ENCODE measurements around the gene CFHR2. TPM values are rescaled to one million over a fixed set of nuclear protein-coding genes. Genes with fewer than 3 reads are reported as not detected.
"Not testable (repeated sequence)": the region's sequence is repeated elsewhere in the genome, so short reads cannot be mapped to it uniquely, and the experiment has no call there.

CFHR2 gene
- not detected for total RNA-seq
- 0 reads per million in 2 donors for total RNA-seq

- not testable (repeated sequence) for H3K27me3 Mint-ChIP-seq; ATAC-seq; DNase-seq; H3K36me3 Mint-ChIP-seq (ENCODE audit: low read depth); H3K27ac Mint-ChIP-seq; H3K9me3 ChIP-seq (ENCODE audit: control insufficient read depth, low read length, poor library complexity, severe bottlenecking); H3K4me3 Mint-ChIP-seq; H3K4me1 Mint-ChIP-seq
Measured at GRCh38 chr1:196943568-196943967, at the start of gene CFHR2. TSS of gene CFHR2 (plus strand) at chr1:196943738. CDS start at chr1:196943881, 143 bp downstream.

GRCh38 chr1:196896355-196896754 lies 47.2 kb upstream of the CFHR2 start:
- H3K9me3 ChIP-seq (ENCODE audit: control insufficient read depth, low read length, poor library complexity, severe bottlenecking), result no peaks in the 10 kb centered on the region
- Mint-ChIP-seq H3K27ac (no peak overlapping the region), H3K4me3 (no peak overlapping the region), H3K36me3 (ENCODE audit: low read depth) (no peaks in the 10 kb centered on the region), H3K4me1 (no peaks in the 10 kb centered on the region), H3K27me3 (peaks cover 53% of the 10 kb centered on the region)
- ATAC-seq, result no peak
- no peak for DNase-seq

GRCh38 chr1:196897158-196897828 lies 46.2 kb upstream of the CFHR2 start:
- H3K9me3 ChIP-seq (ENCODE audit: control insufficient read depth, low read length, poor library complexity, severe bottlenecking), result no peaks in the 10 kb centered on the region
- ATAC-seq (no peak), DNase-seq (no peak)
- peaks cover 49% of the 10 kb centered on the region for H3K27me3 Mint-ChIP-seq
- H3K4me1 Mint-ChIP-seq, result no peaks in the 10 kb centered on the region
- no peaks in the 10 kb centered on the region for H3K36me3 Mint-ChIP-seq (ENCODE audit: low read depth)
- no peak overlapping the region for H3K27ac Mint-ChIP-seq
- no peak overlapping the region for H3K4me3 Mint-ChIP-seq

GRCh38 chr1:196902344-196902743 lies 41.2 kb upstream of the CFHR2 start:
- no peaks in the 10 kb centered on the region for H3K9me3 ChIP-seq (ENCODE audit: control insufficient read depth, low read length, poor library complexity, severe bottlenecking)
- Mint-ChIP-seq H3K4me1 (no peaks in the 10 kb centered on the region), H3K36me3 (ENCODE audit: low read depth) (no peaks in the 10 kb centered on the region), H3K4me3 (no peak overlapping the region), H3K27me3 (peaks cover 24% of the 10 kb centered on the region), H3K27ac (no peak overlapping the region)
- no peak for ATAC-seq
- DNase-seq, result no peak

GRCh38 chr1:196910215-196910614 lies 33.3 kb upstream of the CFHR2 start:
- ATAC-seq, result no peak
- no peak for DNase-seq
- Mint-ChIP-seq H3K27ac (no peak overlapping the region), H3K27me3 (no peaks in the 10 kb centered on the region), H3K36me3 (ENCODE audit: low read depth) (no peaks in the 10 kb centered on the region), H3K4me1 (no peaks in the 10 kb centered on the region), H3K4me3 (no peak overlapping the region)
- H3K9me3 ChIP-seq (ENCODE audit: control insufficient read depth, low read length, poor library complexity, severe bottlenecking), result no peaks in the 10 kb centered on the region

GRCh38 chr1:196912283-196912682 lies 31.3 kb upstream of the CFHR2 start:
- not testable (repeated sequence) for H3K27ac Mint-ChIP-seq; H3K4me3 Mint-ChIP-seq; H3K4me1 Mint-ChIP-seq; H3K9me3 ChIP-seq (ENCODE audit: control insufficient read depth, low read length, poor library complexity, severe bottlenecking); H3K27me3 Mint-ChIP-seq; DNase-seq; ATAC-seq; H3K36me3 Mint-ChIP-seq (ENCODE audit: low read depth)

GRCh38 chr1:196926839-196927238 lies 16.7 kb upstream of the CFHR2 start:
- H3K9me3 ChIP-seq (ENCODE audit: control insufficient read depth, low read length, poor library complexity, severe bottlenecking); H3K36me3 Mint-ChIP-seq (ENCODE audit: low read depth); H3K27ac Mint-ChIP-seq; DNase-seq; H3K27me3 Mint-ChIP-seq; H3K4me3 Mint-ChIP-seq; ATAC-seq; H3K4me1 Mint-ChIP-seq: not testable (repeated sequence)

- H3K36me3 Mint-ChIP-seq (ENCODE audit: low read depth); H3K9me3 ChIP-seq (ENCODE audit: control insufficient read depth, low read length, poor library complexity, severe bottlenecking); H3K4me3 Mint-ChIP-seq; H3K27me3 Mint-ChIP-seq; ATAC-seq; H3K4me1 Mint-ChIP-seq; DNase-seq; H3K27ac Mint-ChIP-seq: not testable (repeated sequence)
Measured at GRCh38 chr1:196932853-196933252, 10.7 kb upstream of the CFHR2 start.

- no peak overlapping the region for H3K27ac Mint-ChIP-seq
- no peak overlapping the region for H3K4me3 Mint-ChIP-seq
- H3K27me3 Mint-ChIP-seq, result no peaks in the 10 kb centered on the region
- H3K9me3 ChIP-seq (ENCODE audit: control insufficient read depth, low read length, poor library complexity, severe bottlenecking), result no peaks in the 10 kb centered on the region
- DNase-seq, result no peak
- ATAC-seq, result no peak
- no peaks in the 10 kb centered on the region for H3K4me1 Mint-ChIP-seq
- no peaks in the 10 kb centered on the region for H3K36me3 Mint-ChIP-seq (ENCODE audit: low read depth)
Measured at GRCh38 chr1:196933531-196934189, 9.9 kb upstream of the CFHR2 start.

- ATAC-seq, result not testable (repeated sequence)
Measured at GRCh38 chr1:196941474-196941873, 2.1 kb upstream of the CFHR2 start.

GRCh38 chr1:196951711-196952394 lies 8.3 kb downstream of the CFHR2 start:
- Mint-ChIP-seq H3K36me3 (ENCODE audit: low read depth) (no peaks in the 10 kb centered on the region), H3K4me3 (no peak overlapping the region), H3K27me3 (peaks cover 9% of the 10 kb centered on the region), H3K4me1 (no peaks in the 10 kb centered on the region), H3K27ac (no peak overlapping the region)
- H3K9me3 ChIP-seq (ENCODE audit: control insufficient read depth, low read length, poor library complexity, severe bottlenecking), result no peaks in the 10 kb centered on the region
- ATAC-seq, result no peak
- DNase-seq, result no peak

More at GRCh38 chr1:196941474-196941873, 2.1 kb upstream of the CFHR2 start:
- not testable (repeated sequence) for H3K4me1 Mint-ChIP-seq; DNase-seq; H3K4me3 Mint-ChIP-seq; H3K27me3 Mint-ChIP-seq; H3K9me3 ChIP-seq (ENCODE audit: control insufficient read depth, low read length, poor library complexity, severe bottlenecking); H3K36me3 Mint-ChIP-seq (ENCODE audit: low read depth); H3K27ac Mint-ChIP-seq

GRCh38 chr1:196954778-196955177 lies 11.2 kb downstream of the CFHR2 start:
- Mint-ChIP-seq H3K36me3 (ENCODE audit: low read depth) (no peaks in the 10 kb centered on the region), H3K4me3 (no peak overlapping the region), H3K27me3 (peaks cover 9% of the 10 kb centered on the region), H3K27ac (no peak overlapping the region), H3K4me1 (peaks cover under 1% of the 10 kb centered on the region)
- ATAC-seq (no peak), DNase-seq (no peak)
- H3K9me3 ChIP-seq (ENCODE audit: control insufficient read depth, low read length, poor library complexity, severe bottlenecking), result no peaks in the 10 kb centered on the region

- DNase-seq, result no peak
- no peak overlapping the region for H3K4me3 Mint-ChIP-seq
- no peaks in the 10 kb centered on the region for H3K36me3 Mint-ChIP-seq (ENCODE audit: low read depth)
- no peaks in the 10 kb centered on the region for H3K9me3 ChIP-seq (ENCODE audit: control insufficient read depth, low read length, poor library complexity, severe bottlenecking)
- no peak overlapping the region for H3K27ac Mint-ChIP-seq
- no peak for ATAC-seq
- H3K27me3 Mint-ChIP-seq, result peaks cover 9% of the 10 kb centered on the region
- peaks cover 2% of the 10 kb centered on the region for H3K4me1 Mint-ChIP-seq
Measured at GRCh38 chr1:196955926-196956325, 12.4 kb downstream of the CFHR2 start.
